ENCODE data around the gene GSS. TPM values are rescaled to one million over a fixed set of nuclear protein-coding genes. Genes with fewer than 3 reads are reported as not detected.

GSS gene
- total RNA-seq, 1 donor from 2014 or later, result 37.2 TPM

DNA sequence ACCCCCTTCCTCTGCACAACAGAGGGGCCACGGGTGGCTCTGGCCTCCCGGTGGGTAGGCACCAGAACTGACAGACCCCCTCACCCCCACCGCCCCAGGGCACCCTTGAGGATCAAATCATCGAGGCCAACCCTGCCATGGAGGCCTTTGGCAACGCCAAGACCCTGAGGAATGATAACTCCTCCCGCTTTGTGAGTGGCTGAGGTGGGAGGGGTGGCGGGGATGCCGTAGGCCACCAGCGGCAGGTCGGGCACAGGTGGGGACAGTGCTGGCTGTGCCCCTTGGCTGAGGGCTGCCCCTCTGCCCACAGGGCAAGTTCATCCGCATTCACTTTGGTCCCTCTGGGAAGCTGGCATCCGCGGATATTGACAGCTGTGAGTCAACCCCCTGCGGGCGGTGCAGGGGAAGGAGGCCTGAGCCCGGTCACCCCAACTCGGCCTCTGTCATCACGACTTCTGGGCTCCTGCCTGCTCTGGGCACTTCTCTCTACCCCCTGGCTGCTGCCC is 29.2 kb upstream of the GSS start:
- H3K4me3 Mint-ChIP-seq (ENCODE audit: unreplicated experiment), result no peak overlapping the region

DNA sequence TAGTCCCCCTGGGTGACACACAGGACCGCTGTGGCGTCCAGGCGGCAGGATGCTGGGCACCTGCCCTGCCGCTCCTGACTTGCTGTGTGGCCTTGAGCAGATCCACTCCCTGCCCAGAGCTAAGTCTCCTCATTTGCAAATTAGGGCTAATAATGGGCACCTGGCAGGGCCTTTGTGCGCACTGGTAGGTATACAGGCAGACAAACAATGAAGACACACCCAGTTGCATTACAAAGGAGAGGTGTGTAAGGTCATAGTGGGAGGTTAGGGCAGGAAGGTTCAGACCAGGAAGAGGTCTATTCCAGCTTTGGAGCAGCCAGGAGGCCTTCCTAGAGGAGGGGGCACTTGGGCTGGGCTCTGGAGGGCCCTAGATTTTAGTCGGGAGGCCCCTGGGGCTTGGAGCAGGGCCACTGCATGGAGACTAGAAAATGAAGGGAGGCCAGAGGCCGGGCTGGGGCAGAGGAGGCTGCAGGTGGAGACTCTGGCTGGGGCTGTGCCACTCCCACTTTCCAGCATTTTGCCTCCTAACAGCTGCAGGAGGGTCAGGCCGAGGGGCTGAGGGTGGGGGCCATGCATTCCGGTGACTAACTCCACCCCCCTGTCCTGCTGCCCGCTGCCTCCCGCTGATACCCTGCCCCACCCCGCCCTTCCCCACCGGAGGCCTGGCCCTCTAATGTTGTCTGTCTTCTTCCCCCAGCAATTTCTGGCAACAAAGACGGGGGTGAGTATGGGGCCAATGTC is 28.6 kb upstream of the GSS start:
- no peak overlapping the region for H3K4me3 Mint-ChIP-seq (ENCODE audit: unreplicated experiment)
- no peak overlapping the region for H3K27ac Mint-ChIP-seq (ENCODE audit: unreplicated experiment)
- no peaks in the 10 kb centered on the region for H3K36me3 Mint-ChIP-seq (ENCODE audit: unreplicated experiment)
- DNase-seq (ENCODE audit: extremely low spot score, unreplicated experiment), result no peak
- H3K27me3 Mint-ChIP-seq (ENCODE audit: unreplicated experiment), result peaks cover 8% of the 10 kb centered on the region
- H3K9me3 Mint-ChIP-seq (ENCODE audit: unreplicated experiment), result no peaks in the 10 kb centered on the region
- TF ChIP-seq, protein P1, sequence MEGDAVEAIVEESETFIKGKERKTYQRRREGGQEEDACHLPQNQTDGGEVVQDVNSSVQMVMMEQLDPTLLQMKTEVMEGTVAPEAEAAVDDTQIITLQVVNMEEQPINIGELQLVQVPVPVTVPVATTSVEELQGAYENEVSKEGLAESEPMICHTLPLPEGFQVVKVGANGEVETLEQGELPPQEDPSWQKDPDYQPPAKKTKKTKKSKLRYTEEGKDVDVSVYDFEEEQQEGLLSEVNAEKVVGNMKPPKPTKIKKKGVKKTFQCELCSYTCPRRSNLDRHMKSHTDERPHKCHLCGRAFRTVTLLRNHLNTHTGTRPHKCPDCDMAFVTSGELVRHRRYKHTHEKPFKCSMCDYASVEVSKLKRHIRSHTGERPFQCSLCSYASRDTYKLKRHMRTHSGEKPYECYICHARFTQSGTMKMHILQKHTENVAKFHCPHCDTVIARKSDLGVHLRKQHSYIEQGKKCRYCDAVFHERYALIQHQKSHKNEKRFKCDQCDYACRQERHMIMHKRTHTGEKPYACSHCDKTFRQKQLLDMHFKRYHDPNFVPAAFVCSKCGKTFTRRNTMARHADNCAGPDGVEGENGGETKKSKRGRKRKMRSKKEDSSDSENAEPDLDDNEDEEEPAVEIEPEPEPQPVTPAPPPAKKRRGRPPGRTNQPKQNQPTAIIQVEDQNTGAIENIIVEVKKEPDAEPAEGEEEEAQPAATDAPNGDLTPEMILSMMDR (IDR thresholded peaks at IDR 0.05), result no peak
- H3K4me1 Mint-ChIP-seq (ENCODE audit: unreplicated experiment), result peaks cover 13% of the 10 kb centered on the region

More for the DNA sequence above, 29.2 kb upstream of the GSS start:
- TF ChIP-seq, protein P1 (IDR thresholded peaks at IDR 0.05), result no peak
- DNase-seq (ENCODE audit: extremely low spot score, unreplicated experiment), result no peak
- Mint-ChIP-seq H3K9me3 (ENCODE audit: unreplicated experiment) (no peaks in the 10 kb centered on the region), H3K36me3 (ENCODE audit: unreplicated experiment) (no peaks in the 10 kb centered on the region), H3K4me1 (ENCODE audit: unreplicated experiment) (peaks cover 13% of the 10 kb centered on the region), H3K27me3 (ENCODE audit: unreplicated experiment) (peaks cover 8% of the 10 kb centered on the region), H3K27ac (ENCODE audit: unreplicated experiment) (no peak overlapping the region)

DNA sequence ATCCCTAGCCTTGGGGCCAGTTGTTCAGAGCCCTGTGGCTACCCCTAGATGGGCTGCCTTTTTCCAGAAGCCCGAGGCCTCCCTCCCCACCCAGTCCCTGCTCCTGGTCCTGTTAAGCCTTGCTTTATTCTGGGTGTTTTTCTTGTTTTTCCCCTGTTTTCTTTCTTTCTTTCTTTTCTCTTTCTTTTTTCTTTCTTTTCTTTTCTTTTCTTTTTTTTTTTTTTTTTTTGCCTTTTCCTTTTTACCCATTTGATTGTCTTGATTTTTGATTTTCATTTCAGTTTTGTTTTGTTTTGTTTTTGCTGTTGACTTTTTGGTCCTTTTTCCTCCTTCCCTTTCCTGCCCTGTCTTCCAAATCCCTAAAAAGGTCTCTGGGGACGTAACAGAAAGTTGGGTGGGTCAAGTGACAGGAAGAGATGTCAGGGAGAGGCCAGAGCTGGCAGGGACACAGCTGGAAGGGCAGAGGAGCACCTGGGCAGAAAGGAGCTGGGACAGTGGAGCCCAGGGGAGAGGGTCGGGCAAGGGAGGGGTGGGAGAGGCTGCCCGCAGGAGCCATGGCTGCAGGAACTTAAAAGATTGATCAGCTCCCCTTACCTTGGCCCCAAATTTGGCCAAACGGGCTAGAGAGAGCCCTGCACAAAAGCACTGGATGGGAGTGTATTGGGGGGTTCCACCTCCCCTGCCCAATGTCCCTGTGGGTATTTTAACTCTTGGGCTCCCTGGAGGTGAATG is 27.6 kb upstream of the GSS start:
- no peaks in the 10 kb centered on the region for H3K36me3 Mint-ChIP-seq (ENCODE audit: unreplicated experiment)
- no peaks in the 10 kb centered on the region for H3K9me3 Mint-ChIP-seq (ENCODE audit: unreplicated experiment)
- no peak for DNase-seq (ENCODE audit: extremely low spot score, unreplicated experiment)
- H3K27me3 Mint-ChIP-seq (ENCODE audit: unreplicated experiment), result peaks cover 8% of the 10 kb centered on the region
- TF ChIP-seq, protein P1 (IDR thresholded peaks at IDR 0.05), result no peak
- H3K27ac Mint-ChIP-seq (ENCODE audit: unreplicated experiment), result no peak overlapping the region
- H3K4me3 Mint-ChIP-seq (ENCODE audit: unreplicated experiment), result no peak overlapping the region
- H3K4me1 Mint-ChIP-seq (ENCODE audit: unreplicated experiment), result peaks cover 13% of the 10 kb centered on the region

DNA sequence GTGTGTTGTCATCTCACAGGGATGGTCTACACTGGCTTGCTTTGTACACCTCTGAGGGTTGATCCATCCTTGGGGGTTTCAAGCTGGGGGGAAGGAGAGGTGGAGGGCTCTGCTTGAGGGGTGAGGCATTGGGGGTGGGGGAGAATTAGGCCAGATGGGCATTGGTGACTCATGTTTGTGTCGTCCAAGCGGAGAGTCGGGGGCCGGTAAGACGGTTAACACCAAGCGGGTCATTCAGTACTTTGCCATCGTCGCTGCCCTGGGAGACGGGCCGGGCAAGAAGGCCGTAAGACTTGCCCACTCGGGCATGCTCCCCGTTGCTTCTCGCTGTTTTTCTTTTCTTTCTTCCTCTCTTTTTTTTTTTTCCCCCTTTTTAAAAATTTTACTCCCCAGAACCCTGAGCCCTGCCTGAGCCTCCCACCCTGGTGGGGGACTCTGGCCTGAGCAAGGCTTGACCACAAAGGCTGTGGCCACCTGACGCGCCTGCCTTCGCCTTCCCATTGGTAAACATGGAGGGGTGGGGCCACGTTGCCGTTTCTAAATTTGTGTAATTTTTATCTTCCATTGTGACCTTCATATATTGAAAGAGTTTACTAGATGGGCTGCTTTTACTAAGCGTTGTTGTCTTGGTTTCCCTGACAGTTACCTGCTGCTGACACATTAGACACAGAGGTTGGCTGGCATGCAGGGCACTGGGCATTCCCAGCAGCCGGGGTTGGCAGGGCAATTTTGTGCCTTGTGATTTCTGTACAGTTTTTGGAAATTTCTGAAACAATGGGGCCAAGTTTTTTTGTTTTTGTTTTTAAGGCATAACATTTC is 26.9 kb upstream of the GSS start:
- H3K27ac Mint-ChIP-seq (ENCODE audit: unreplicated experiment), result no peak overlapping the region
- H3K4me1 Mint-ChIP-seq (ENCODE audit: unreplicated experiment), result peaks cover 13% of the 10 kb centered on the region
- no peaks in the 10 kb centered on the region for H3K9me3 Mint-ChIP-seq (ENCODE audit: unreplicated experiment)
- peaks cover 8% of the 10 kb centered on the region for H3K27me3 Mint-ChIP-seq (ENCODE audit: unreplicated experiment)
- no peak overlapping the region for H3K4me3 Mint-ChIP-seq (ENCODE audit: unreplicated experiment)
- TF ChIP-seq, protein P1 (IDR thresholded peaks at IDR 0.05), result no peak
- H3K36me3 Mint-ChIP-seq (ENCODE audit: unreplicated experiment), result no peaks in the 10 kb centered on the region
- no peak for DNase-seq (ENCODE audit: extremely low spot score, unreplicated experiment)
